ENCODE measurements around the gene GMDS. TPM values are rescaled to one million over a fixed set of nuclear protein-coding genes. Genes with fewer than 3 reads are reported as not detected.

GMDS gene
- total and polyA plus RNA-seq, 2 of the 8 experiments (the other 6 are each of a cell fraction or from before 2014, with no cell fraction given): 16.8 to 50.0 TPM

DNA sequence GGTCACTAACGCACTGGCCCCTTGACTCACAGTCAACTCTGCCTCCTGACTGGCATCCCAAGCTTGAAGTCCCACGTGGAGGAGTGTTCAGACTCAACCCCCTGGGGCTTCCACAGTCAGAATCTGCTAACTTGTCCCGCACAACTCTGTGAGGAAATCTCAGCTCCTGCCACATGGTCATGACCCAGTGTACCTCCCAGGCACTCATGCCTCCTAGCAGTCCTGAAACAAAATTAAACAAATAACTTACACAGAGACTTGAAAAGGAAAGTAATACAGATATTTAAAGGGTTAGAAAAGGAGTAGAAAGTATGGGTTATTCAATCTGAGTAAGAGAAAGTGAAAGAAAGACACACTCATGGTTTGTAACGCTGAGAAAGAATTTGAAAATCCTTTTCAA is 134.9 kb downstream of the GMDS start:
- no peak overlapping the region for H3K4me2 ChIP-seq (ENCODE audit: insufficient read depth in 1 of 2, low read depth in 2 of 2, low read length in 2 of 2)
- H4K5ac ChIP-seq (ENCODE audit: insufficient read length, low read depth, low read length): no peak overlapping the region
- 87% methylated on average over 4 of the region's 4 CpGs; no CpG with 5 or more reads in 1 of the 2 experiments for WGBS, 2 experiments (ENCODE audit: extremely low coverage in 1 of 2, insufficient coverage in 1 of 2, insufficient read length in 1 of 2, insufficient replicate concordance in 2 of 2, low coverage in 1 of 2, low lambda C conversion rate in 2 of 2, missing lambda C conversion rate in 1 of 2)
- no peaks in the 10 kb centered on the region for H3K79me2 ChIP-seq (ENCODE audit: control insufficient read depth in 1 of 2, insufficient read depth in 2 of 2, low read length in 2 of 2)
- H3K36me3 ChIP-seq (ENCODE audit: control insufficient read depth in 2 of 4, insufficient read depth in 4 of 4, low read length in 3 of 4): no peaks in the 10 kb centered on the region; a peak in 1 of 8 replicates
- H2BK120ac ChIP-seq (replicated peaks; ENCODE audit: low read depth, low read length): no peak overlapping the region
- FAIRE-seq: no peak
- H3K56ac ChIP-seq (replicated peaks; ENCODE audit: insufficient read length, low read depth, low read length): no peak overlapping the region
- no peaks in the 10 kb centered on the region for H3K27me3 ChIP-seq (replicated peaks in 1 of 4; ENCODE audit: control insufficient read depth in 3 of 4, extremely low read depth in 1 of 4, insufficient read depth in 3 of 4, low read length in 3 of 4)
- H2BK20ac ChIP-seq (ENCODE audit: low read length): no peak overlapping the region
- DNase-seq (ENCODE audit: low read depth in 1 of 2, low spot score in 2 of 2): no peak
- H2BK5ac ChIP-seq (ENCODE audit: low read depth, low read length): no peak overlapping the region
- H2AFZ ChIP-seq (ENCODE audit: low read length): no peak overlapping the region
- no peaks in the 10 kb centered on the region for H3K4me1 ChIP-seq (replicated peaks in 1 of 4; ENCODE audit: control insufficient read depth in 3 of 4, insufficient read depth in 4 of 4, low read length in 3 of 4)
- no peaks in the 10 kb centered on the region for H3K79me1 ChIP-seq (ENCODE audit: low read depth, low read length)
- H4K91ac ChIP-seq (replicated peaks; ENCODE audit: insufficient read length, low read length): no peak overlapping the region
- CTCF ChIA-PET (ENCODE audit: partially characterized antibody): no interaction called here
- POLR2A ChIA-PET (ENCODE audit: partially characterized antibody): no interaction called here
- H3K23me2 ChIP-seq (ENCODE audit: low read depth, low read length): no peaks in the 10 kb centered on the region
- no peak overlapping the region for H2BK12ac ChIP-seq (ENCODE audit: low read depth, low read length)
- H3K14ac ChIP-seq (ENCODE audit: insufficient read length): no peak overlapping the region
- H3K23ac ChIP-seq (ENCODE audit: insufficient read length): no peak overlapping the region
- no peaks in the 10 kb centered on the region for H3K9me3 ChIP-seq (ENCODE audit: insufficient read depth in 2 of 2, low read depth in 1 of 2, low read length in 1 of 2)
- no peak overlapping the region for H2AK5ac ChIP-seq (ENCODE audit: low read depth, low read length)
- no peak overlapping the region for H3K27ac ChIP-seq (ENCODE audit: low read depth, low read length)
- H3K4ac ChIP-seq (replicated peaks; ENCODE audit: insufficient read length, low read depth, low read length): no peak overlapping the region
- no peaks in the 10 kb centered on the region for H4K20me1 ChIP-seq (replicated peaks in 1 of 2; ENCODE audit: control insufficient read depth in 1 of 2, insufficient read depth in 2 of 2, low read length in 2 of 2)
- H4K8ac ChIP-seq (ENCODE audit: extremely low read depth, insufficient read depth, low read length): no peak overlapping the region
- H3K4me3 ChIP-seq (ENCODE audit: extremely low read depth in 1 of 4, insufficient read depth in 2 of 4, low read depth in 3 of 4, low read length in 4 of 4): no peak overlapping the region
- H3K9ac ChIP-seq (replicated peaks in 1 of 4; ENCODE audit: extremely low read depth in 1 of 4, low read depth in 3 of 4, low read length in 3 of 4): no peak overlapping the region
- H2BK15ac ChIP-seq (ENCODE audit: low read length): no peak overlapping the region
- no peak overlapping the region for H3K18ac ChIP-seq (ENCODE audit: extremely low read depth, low read length)
- TF ChIP-seq, protein P1, sequence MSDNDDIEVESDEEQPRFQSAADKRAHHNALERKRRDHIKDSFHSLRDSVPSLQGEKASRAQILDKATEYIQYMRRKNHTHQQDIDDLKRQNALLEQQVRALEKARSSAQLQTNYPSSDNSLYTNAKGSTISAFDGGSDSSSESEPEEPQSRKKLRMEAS (IDR thresholded peaks at IDR 0.05): no peak
- TF ChIP-seq CHD1 (IDR thresholded peaks at IDR 0.05; ENCODE audit: low read depth, low read length) (no peak), SIRT6 (IDR thresholded peaks at IDR 0.05; ENCODE audit: low read length) (no peak), SP4 (IDR thresholded peaks at IDR 0.05; ENCODE audit: low read length) (no peak), GABPA (IDR thresholded peaks at IDR 0.05; ENCODE audit: borderline replicate concordance, insufficient read depth, low read length) (no peak), CTCF (IDR thresholded peaks at IDR 0.05; ENCODE audit: control extremely low read depth in 1 of 3, insufficient read depth in 1 of 3, low read depth in 1 of 3, low read length in 3 of 3) (no peak), CBX5 (IDR thresholded peaks at IDR 0.05; ENCODE audit: low read depth, low read length) (no peak), ATF3 (IDR thresholded peaks at IDR 0.05; ENCODE audit: insufficient read depth, low read depth, low read length) (no peak), SRF (IDR thresholded peaks at IDR 0.05; ENCODE audit: low read depth, low read length) (no peak), MAFK (IDR thresholded peaks at IDR 0.05; ENCODE audit: low read depth, low read length) (no peak), TAF7 (optimal IDR thresholded peaks at IDR 0.05; ENCODE audit: borderline replicate concordance, low read depth, low read length) (no peak), CHD2 (IDR thresholded peaks at IDR 0.05; ENCODE audit: low read length) (no peak)
